Psoas muscle (tissue), 8 donors: Measurements from ENCODE around the gene VWA8. TPM values are rescaled to one million over a fixed set of nuclear protein-coding genes. Genes with fewer than 3 reads are reported as not detected.
A peak's percentile ranks its signal among the peaks of the same experiment; 100 is the strongest.

ENCODE experiments used
- ATAC-seq, 4 donors: fragments of 200-7000 bp; cut with Tn5 transposase; one replicate each; pipeline ENCODE4 v1.9.1; 2020; ENCODE audit warnings: moderate library complexity in 3 of 4, mild to moderate bottlenecking in 2 of 4
- DNase-seq, 2 donors: peaks; one replicate each; pipeline ENCODE4 v3.0.0-alpha.2; 2020
- H3K27ac ChIP-seq: fragments of 200-600 bp; one replicate; pipeline ENCODE4 v1.8.0; 2022
- H3K27me3 ChIP-seq, 3 donors: fragments of 200-600 bp in 1 of 3; one replicate each; pipeline versions ENCODE4 v1.6.1 to v1.8.0; 2013 to 2022; ENCODE audit warnings: low read length in 2 of 3, mild to moderate bottlenecking in 2 of 3, moderate library complexity in 1 of 3; ENCODE audit not compliant: insufficient read depth in 3 of 3
- H3K36me3 ChIP-seq, 2 donors: fragments of 200-600 bp in 1 of 2; one replicate each; pipeline versions ENCODE4 v1.6.1 to v1.8.0; 2013 to 2022; ENCODE audit warnings: low read depth in 1 of 2, mild to moderate bottlenecking in 1 of 2, moderate library complexity in 1 of 2; ENCODE audit not compliant: insufficient read depth in 1 of 2
- H3K4me1 ChIP-seq: fragments of 200-600 bp; one replicate; pipeline ENCODE4 v1.8.0; 2022
- H3K4me3 ChIP-seq: fragments of 200-600 bp; one replicate; pipeline ENCODE4 v1.8.0; 2022; ENCODE audit warnings: mild to moderate bottlenecking
- H3K9me3 ChIP-seq: fragments of 200-600 bp; one replicate; pipeline ENCODE4 v1.8.0; 2022
- CTCF ChIP-seq: fragments of 200-600 bp; IDR thresholded peaks from one replicate; pipeline ENCODE4 v1.8.0; 2022; ENCODE audit warnings: antibody characterized with exemption
- WGBS, 3 donors: extraction: QIAGEN DNeasy Blood & Tissue Kit; methylation state at CpG; one replicate each; pipeline versions ENCODE4 v1.1.6 to v1.1.7; 2013; 5-methylcytosine and 5-hydroxymethylcytosine counted together
- intact Hi-C, 2 donors: fragments of 100-400 bp; cut with DNase I; formaldehyde crosslinking; loops; one replicate each; pipeline versions ENCODE4 v1.11.0 to v1.14.2; 2022
- polyA plus RNA-seq, 3 donors: library from polyadenylated mRNA; stranded (reverse); fragments of 200-250 nt; gene quantifications; one replicate each; pipeline ENCODE4 v1.2.3, GENCODE V29; 2013
- total RNA-seq, 4 donors: library from RNA; stranded (reverse); fragmentation: NEBNext Ultra II Directional in 2 of 4; extraction: Animal tissue kit (Norgen Biotek cat#: 25700) in 2 of 4; gene quantifications; one replicate each; pipeline versions ENCODE4 v1.2.1 to v1.2.4, GENCODE V29; 2021 to 2023
- donor health status: healthy with polysubstance abuse.
- donor health status: DM: no; HTN: no; CAD: no; lungs with moderate emphysema.
- donor health status: Bipolar disorder and iron deficiency.
- donor health status: healthy.
- donor health status: DM: yes; HTN: yes; CAD: no.
- donor health status: DM: no; HTN: no; CAD: no.
- donor health status: DM: no; HTN: no; CAD: no.
- donor health status: DM: yes; HTN: yes; CAD: no.

The VWA8 gene
- total and polyA plus RNA-seq, 7 donors, result 8.6 to 50.5 (median 30.1) TPM

GRCh38 chr13:41919741-41920487 lies 41.0 kb downstream of the VWA8 start:
- intact Hi-C loops, result loop anchor here in 1 of 2 donors (5.0 kb wide), 1 partner anchor 37 kb away; no protein-coding TSS in a partner anchor
- 68 to 81% (median 70%) methylated on average over 5 of the region's 5 CpGs for WGBS, 3 donors
- H3K4me3 ChIP-seq, result no peak overlapping the region
- TF ChIP-seq CTCF, result no peak
- H3K36me3 ChIP-seq, result no peaks in the 10 kb centered on the region
- H3K27ac ChIP-seq, result peak overlapping the region; percentile 71
- H3K9me3 ChIP-seq, result peaks cover 3% of the 10 kb centered on the region
- DNase-seq, result no peak
- no peaks in the 10 kb centered on the region for H3K27me3 ChIP-seq
- ATAC-seq, result peak in 3 of 4 donors; percentile 4 to 35 (median 8)
- H3K4me1 ChIP-seq, result peaks cover 53% of the 10 kb centered on the region

- H3K4me3 ChIP-seq, result no peak overlapping the region
- H3K27ac ChIP-seq, result peak overlapping the region; percentile 71
- intact Hi-C loops, result loop anchor here in 1 of 2 donors (5.0 kb wide), 1 partner anchor 38 kb away; no protein-coding TSS in a partner anchor
- H3K4me1 ChIP-seq, result peaks cover 60% of the 10 kb centered on the region
- DNase-seq (no peak), ATAC-seq (peak; percentile 75 to 80 (median 80))
- no peaks in the 10 kb centered on the region for H3K9me3 ChIP-seq
- H3K36me3 ChIP-seq, result no peaks in the 10 kb centered on the region
- WGBS, 3 donors, result 23 to 31% (median 24%) methylated on average over 3 of the region's 3 CpGs
- no peak for TF ChIP-seq CTCF
- no peaks in the 10 kb centered on the region for H3K27me3 ChIP-seq
Measured at GRCh38 chr13:41919031-41919740, 41.7 kb downstream of the VWA8 start.

GRCh38 chr13:41917641-41918040 lies 43.3 kb downstream of the VWA8 start:
- intact Hi-C loops, result loop anchor here in 1 of 2 donors (5.0 kb wide), 1 partner anchor 40 kb away; no protein-coding TSS in a partner anchor
- Histone ChIP-seq H3K36me3 (no peaks in the 10 kb centered on the region), H3K27ac (peak overlapping the region; percentile 71), H3K27me3 (no peaks in the 10 kb centered on the region), H3K9me3 (no peaks in the 10 kb centered on the region), H3K4me1 (peaks cover 64% of the 10 kb centered on the region), H3K4me3 (no peak overlapping the region)
- DNase-seq (no peak), ATAC-seq (peak in 3 of 4 donors; percentile 16 to 33 (median 23))
- WGBS, 3 donors, result 54 to 80% (median 59%) methylated on average over 1 of the region's 1 CpG
- TF ChIP-seq CTCF, result no peak

- H3K27ac ChIP-seq, result peak overlapping the region; percentile 71
- ATAC-seq (peak; percentile 35 to 81 (median 72)), DNase-seq (no peak)
- no peak for TF ChIP-seq CTCF
- no peaks in the 10 kb centered on the region for H3K9me3 ChIP-seq
- intact Hi-C loops, result loop anchor here in 1 of 2 donors (5.0 kb wide), 1 partner anchor 41 kb away; no protein-coding TSS in a partner anchor
- WGBS, 3 donors, result 30 to 35% (median 35%) methylated on average over 5 of the region's 5 CpGs
- peaks cover 0 to 5% of the 10 kb centered on the region in 2 donors for H3K36me3 ChIP-seq
- peaks cover 64% of the 10 kb centered on the region for H3K4me1 ChIP-seq
- peak overlapping the region; percentile 42 for H3K4me3 ChIP-seq
- no peaks in the 10 kb centered on the region for H3K27me3 ChIP-seq
Measured at GRCh38 chr13:41916173-41916954, 44.5 kb downstream of the VWA8 start.
